CD4-positive, alpha-beta T cell treated with Interleukin-6 at 100 ng/mL for 8 hours (primary cell): ENCODE measurements around the gene C2CD5.
"Not testable (repeated sequence)": the region's sequence is repeated elsewhere in the genome, so short reads cannot be mapped to it uniquely, and the experiment has no call there.

Source experiments
- DNase-seq: peaks from one replicate; pipeline ENCODE4 v3.0.0-alpha.2; 2020; ENCODE audit warnings: mixed read lengths, low spot score

The C2CD5 gene, protein sequence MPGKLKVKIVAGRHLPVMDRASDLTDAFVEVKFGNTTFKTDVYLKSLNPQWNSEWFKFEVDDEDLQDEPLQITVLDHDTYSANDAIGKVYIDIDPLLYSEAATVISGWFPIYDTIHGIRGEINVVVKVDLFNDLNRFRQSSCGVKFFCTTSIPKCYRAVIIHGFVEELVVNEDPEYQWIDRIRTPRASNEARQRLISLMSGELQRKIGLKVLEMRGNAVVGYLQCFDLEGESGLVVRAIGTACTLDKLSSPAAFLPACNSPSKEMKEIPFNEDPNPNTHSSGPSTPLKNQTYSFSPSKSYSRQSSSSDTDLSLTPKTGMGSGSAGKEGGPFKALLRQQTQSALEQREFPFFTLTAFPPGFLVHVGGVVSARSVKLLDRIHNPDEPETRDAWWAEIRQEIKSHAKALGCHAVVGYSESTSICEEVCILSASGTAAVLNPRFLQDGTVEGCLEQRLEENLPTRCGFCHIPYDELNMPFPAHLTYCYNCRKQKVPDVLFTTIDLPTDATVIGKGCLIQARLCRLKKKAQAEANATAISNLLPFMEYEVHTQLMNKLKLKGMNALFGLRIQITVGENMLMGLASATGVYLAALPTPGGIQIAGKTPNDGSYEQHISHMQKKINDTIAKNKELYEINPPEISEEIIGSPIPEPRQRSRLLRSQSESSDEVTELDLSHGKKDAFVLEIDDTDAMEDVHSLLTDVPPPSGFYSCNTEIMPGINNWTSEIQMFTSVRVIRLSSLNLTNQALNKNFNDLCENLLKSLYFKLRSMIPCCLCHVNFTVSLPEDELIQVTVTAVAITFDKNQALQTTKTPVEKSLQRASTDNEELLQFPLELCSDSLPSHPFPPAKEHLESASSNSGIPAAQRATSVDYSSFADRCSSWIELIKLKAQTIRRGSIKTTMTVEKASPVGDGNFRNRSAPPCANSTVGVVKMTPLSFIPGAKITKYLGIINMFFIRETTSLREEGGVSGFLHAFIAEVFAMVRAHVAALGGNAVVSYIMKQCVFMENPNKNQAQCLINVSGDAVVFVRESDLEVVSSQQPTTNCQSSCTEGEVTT

DNA sequence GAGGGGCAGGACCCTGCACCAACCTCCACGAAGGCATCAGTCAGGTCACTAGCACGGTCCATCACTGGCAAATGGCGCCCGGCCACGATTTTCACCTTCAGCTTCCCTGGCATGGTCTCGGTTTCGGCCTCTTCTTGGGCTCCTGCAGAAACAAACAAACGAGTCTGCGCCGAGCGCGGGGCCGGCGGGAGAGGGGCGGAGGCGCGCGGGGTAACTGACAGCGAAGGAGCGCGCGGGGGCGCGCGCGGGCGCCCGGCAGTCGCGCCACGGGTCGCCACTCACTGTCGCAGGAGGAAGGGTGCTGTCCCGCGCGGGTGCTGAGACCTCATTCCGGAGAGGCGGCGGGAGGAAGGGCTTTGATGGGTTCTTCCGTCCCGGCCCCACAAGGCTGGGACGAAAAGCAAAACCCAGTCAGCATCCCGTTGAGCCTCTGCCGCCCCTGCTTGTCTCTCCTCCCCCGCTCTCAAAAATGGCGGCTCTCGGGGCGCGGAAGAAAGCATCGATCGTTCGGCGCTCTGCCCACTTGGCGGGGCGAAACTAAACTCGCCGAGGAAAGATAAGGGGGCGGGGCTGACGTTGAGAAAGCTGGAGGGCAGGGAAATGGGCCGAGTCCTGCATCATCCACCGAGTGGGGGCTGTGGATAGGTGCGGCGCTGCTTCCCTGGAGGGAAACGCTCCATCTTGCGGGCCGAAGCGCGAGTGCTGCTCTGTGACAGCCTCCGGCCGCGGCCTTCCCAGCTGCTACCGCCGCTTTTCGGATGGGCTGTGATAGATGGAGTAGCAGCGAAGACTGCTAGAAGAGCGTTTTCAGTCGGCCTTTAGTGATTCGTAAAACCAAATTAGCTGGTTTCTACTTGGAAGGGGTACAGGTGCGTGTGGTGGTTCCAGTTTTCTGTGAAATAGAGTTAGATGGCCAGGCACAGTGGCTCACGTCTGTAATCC, at the start of gene C2CD5:
Gene C2CD5 (minus strand): TSS at position 505 of the 942 bp plus-strand sequence. CDS start 392 bp downstream, at position 113.
- DNase-seq, result peak; percentile 94

DNA sequence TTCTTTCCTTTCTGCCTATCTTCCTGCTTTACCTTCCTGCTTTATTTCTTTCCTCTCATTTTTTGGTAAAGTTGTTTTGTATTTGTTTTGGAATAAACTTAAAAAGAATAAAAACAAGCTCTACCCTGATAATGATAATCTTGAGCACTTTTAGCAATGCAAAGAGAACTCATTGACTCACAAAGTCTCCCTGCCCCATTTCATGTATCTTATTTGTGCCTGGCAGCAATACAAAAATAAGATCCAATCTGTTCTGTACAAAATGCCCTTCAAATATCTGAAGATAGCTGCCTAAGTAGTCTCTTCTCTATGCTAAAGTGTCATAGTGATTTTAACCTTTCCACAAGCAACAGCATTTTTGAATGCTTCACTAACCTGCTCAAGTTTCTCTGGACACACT, 49.5 kb upstream of the C2CD5 start:
- no peak for DNase-seq

DNA sequence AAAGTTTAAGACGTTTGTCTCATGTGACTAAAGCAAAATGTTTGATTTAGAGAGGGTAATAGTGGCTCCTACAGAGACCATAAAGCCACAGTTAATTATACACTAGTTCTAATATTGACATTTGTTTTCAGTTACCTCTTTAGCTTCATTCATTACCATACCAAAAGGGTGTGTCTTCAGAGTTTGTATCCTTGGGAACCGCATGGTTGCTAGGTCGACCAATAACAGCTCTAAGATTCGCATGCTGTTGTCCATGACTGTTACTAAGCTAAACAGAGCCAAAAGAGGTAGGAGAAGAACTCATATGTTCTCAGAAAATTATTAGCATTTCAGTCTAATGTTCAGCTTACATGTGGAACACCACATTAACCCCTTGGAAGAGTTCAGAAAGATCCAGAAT, 44.5 kb upstream of the C2CD5 start:
- DNase-seq, result no peak

DNA sequence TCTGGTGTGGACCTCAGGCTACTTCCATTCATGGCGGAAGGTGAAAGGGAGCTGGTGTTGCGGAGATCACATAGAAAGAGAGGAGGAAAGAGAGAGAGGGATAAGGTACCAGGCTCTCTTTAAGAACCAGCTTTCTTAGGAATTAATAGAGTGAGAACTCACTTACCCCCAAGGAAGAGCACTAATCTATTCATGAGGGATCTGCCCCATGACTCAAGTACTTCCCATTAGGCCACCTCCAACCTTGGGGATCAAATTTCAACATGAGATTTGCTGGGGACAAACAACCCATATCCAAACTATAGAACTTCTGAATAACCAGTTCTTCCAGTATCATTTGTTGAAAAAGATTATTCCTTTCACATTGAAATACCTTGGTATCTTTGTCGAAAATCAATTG, 34.0 kb upstream of the C2CD5 start:
- DNase-seq, result no peak

DNA sequence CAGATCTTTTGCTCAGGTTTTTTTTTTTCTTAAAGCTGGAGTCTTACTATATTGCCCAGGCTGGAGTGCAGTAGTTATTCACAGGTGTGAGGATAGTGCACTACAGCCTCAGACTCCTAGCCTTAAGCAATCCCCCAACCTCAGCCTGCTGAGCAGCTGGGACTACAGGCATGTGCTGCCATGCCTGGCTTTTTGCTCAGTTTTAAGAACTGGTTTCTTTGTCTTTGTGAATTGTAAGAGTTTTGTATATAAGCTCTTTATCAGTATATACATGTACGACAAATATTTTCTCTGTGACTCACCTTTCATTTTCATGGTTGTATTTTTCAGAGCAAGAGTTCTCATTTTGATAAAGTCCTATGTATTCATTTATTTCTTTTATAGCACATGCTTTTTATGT, 33.3 kb upstream of the C2CD5 start:
- no peak for DNase-seq

DNA sequence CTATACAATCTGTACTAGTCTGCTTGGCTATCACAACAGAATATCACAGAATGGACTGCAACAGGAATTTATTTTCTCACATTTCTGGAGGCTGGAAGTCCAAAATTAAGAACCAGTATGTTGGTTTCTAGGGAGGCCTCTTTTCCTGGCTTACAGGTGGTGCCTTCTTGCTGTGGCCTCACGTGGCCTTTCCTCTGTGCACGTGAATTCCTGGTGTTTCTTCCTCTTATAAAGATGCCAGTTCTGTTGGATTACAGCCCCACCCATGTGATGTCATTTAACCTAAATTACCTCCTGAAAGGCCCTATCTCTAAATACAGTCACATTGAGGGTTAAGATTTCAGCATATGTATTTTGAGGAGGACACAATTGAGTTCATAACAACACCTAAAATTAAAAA, 32.1 kb upstream of the C2CD5 start:
- DNase-seq, result no peak

DNA sequence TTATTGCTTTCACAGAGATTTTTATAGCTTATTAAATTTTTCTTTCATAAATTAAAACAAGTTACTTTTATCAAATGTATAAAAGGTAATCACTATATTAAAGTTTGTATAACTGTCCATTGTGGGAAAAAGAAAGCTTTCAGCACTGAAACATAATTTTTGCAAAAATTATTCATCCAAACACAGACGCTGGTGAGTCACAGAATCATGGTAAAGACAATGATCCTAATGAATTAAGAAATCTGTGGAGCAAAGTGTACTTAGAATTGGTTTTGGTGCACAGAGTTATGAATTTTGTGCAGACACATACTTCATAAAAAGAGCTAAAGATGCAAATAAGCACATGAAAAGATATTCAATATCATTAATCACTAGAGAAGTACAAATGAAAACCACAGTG, 31.7 kb upstream of the C2CD5 start:
- DNase-seq, result no peak

DNA sequence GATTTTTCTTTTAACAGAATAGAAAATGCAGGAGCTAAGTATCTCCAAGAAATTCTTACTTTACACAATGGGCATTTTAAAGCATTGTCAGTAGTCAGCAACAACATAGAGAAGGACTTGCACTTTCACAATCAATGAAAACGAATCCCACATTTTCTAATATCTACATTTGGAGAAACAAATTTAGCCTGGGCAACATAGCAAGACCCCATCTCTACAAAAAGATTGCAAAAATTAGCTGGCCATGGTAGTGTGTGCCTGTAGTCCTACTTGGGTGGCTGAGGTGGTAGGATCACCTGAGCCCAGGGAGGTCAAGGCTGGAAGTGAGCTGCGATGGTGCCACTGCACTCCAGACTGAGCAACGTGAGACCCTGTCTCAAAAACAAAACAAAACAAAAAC, 30.6 kb upstream of the C2CD5 start:
- DNase-seq, result no peak

DNA sequence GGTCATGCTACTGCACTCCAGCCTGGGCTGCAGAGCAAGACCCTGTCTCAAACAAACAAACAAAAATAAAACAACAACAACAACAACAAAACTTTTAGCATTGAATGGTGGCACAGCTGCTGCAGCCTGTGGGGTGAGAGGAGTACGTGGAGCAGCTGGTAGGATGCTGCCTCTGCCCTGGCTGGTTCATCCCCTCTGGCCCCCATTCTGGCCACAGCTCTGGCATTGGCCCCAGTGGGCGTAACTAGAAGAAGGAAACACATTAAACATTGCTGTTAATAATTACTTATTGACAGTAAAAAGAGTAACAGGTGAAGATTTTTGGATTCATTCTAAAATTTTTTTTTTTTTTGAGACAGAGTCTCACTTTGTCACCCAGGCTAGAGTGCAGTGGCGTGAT, 28.8 kb upstream of the C2CD5 start:
- DNase-seq, result no peak

DNA sequence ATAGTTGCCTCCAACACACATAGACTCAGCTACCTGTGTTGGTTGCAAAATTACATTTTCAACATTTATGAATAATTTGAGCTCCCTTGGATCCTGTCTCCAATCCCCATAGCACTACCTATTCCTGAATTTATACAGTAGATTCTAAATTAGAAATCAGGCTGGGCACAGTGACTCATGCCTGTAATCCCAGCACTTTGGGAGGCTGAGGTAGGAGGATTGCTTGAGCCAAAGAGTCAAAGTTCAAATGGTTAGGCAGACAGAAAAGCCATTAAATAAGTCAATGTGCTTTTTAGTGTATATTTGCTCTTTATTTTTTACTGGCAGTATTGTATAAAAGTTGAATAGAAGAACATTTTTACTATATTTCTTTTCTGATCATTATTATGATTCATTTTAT, 24.9 kb upstream of the C2CD5 start:
- no peak for DNase-seq

DNA sequence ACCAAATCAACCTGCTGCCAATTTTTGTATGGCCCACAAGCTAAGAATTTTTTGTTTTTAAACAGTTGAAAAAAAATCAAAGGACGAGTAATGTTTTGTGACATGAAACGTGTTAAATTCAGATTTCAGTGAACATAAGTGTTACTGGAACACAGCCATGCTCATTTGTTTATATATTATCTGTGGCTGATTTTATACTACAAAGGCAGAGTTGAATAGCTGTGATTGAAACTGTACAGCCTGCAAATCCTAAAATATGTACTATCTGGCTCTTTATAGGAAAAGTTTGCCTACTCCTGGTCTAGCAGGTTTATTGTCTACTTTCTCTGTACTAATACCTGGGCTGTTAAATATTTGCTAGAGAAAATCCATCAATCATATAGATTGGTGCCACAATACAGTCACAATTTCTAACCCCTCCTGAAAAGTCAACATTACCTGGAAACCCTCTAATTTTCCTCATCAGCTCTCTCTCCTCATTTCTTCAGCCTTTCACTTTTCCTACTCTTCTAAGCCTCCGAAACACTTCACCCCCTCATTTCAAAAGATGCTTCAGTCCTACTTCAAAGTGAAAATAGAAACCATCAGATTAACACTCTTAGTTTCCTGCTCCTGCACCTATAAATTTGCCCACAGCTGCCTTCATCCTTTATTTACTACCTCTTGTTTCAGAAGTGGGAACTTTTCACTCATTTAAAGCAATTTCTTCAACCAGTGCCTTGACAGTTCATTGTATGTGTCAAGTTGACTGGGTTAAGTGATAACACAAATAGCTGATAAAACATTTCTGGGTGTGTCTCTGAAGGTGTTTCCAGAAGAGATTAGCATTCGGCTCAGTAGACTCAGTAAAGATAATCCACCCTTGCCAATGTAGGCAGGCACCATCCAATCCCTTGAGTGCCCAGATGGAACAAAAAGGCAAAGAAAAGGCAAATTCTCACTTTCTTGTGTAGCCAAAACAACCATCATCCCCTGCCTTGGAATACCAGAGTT, 18.0 kb upstream of the C2CD5 start:
- no peak for DNase-seq

DNA sequence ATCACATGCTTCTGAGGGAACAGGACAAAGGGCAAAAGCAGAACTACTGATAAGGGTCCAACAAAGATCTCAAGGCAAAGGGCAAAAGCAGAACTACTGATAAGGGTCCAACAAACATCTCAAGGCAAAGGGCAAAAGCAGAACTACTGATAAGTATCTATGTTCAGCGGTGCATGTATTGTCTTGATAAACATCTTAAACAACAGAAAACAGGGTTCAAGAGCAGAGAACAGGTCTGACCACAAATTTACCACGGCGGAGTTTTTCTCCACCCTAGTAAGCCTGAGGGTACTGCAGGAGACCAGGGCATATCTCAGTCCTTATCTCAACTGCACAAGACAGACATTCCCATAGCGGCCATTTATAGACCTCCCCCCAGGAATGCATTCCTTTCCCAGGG, 10.4 kb upstream of the C2CD5 start:
- not testable (repeated sequence) for DNase-seq

DNA sequence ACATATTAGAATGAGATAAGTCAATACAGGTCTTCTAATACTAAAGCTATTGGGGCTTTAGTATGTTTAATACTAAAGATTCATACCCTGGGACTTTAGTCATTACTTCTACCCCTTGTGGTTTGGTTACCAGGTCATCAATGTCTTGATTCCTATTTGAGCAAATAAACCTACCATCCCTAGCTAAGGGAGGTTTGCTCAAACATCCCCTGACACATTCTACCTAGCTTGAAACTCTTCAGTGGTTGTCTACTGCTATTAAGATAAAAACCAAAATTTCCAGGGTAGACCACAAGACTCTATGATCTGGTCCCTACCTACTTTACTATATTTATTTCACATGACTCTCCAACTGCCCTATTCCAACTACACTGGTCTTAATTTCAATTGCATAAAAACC, 7.3 kb upstream of the C2CD5 start:
- no peak for DNase-seq

DNA sequence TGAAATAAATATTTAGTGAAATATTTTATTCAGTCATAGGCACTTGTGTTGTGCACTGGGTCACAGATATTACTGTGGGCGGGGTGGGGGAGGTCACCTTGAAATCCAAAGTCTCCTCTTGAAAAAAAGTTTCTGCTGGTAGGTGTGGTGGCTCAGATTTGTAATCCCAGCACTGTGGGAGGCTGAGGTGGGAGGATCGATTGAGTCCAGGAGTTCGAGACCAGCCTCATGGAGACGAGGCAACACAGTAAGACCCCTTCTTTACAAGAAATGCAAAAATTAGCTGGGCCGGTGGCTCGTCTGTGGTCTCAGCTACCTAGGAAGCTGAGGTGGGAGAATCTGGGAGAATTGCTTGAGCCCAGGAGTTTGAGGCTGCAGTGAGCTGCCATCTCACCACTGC, 913 bp upstream of the C2CD5 start:
- DNase-seq, result no peak

DNA sequence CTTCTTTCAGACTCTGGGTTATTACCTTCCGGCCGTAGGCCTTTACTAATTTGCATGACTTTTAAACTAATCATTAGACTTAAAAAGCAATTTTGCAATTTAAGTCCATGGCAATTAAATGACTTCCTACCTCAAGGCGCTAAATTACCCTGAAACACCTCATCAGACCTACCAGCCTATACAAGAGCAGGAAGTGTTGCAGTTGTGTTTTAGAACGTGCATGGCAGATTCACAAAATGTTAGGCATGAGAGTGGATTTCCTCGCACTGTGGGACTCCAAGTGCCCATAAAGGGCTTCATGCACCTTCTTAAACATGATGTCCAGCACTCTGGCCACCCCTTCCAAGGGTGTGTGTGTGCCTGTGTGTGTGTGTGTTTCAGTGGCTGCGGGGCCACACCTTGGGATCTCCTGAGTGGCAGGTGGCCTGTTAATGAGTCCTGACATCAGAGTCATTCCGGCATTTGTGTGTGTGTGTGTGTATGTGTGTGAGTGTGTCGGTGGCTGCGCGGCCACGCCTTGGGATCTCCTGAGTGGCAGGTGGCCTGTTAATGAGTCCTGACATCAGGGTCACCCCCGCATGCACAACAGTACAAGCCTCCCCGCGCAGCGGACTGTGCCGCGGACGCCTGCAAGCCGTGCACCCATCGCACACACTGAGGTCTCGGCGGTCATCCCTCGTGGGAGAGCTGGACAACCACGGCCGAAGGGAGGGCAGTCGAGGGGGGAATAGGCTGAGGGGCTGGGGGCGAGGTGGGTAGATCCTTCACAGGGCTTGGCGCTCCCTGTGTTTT, 900 bp downstream of the C2CD5 start:
- DNase-seq, result peak; percentile 34

DNA sequence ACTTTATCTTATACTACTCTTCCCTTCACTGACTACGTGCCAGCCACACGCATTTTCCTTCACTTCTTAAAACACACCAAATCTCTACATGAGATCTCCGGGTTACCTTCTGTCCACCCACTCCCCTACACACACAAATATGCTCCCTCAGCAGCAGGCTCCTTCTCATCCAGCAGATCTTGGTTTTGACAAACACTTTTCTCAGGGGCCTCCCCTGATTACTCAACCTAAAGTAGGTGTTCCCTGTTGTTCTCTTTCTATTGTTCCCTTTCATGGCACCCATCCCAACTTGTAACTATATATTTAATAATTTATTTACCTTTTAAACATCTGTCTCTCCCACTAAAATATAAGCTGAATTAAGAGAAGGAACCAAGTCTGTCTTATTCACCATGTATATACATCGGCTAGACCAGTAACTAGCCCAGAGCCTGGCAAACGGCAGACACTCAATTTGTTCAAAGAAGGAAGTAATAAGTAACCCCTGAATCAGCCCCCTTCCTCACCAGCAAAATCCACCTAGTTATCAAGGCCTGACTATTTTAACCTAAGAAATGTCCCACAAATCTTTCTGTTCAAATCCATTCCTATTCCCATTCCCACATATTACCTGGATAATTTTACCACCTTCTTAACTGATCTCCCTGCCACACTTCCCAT, 2.7 kb downstream of the C2CD5 start:
- DNase-seq, result no peak

DNA sequence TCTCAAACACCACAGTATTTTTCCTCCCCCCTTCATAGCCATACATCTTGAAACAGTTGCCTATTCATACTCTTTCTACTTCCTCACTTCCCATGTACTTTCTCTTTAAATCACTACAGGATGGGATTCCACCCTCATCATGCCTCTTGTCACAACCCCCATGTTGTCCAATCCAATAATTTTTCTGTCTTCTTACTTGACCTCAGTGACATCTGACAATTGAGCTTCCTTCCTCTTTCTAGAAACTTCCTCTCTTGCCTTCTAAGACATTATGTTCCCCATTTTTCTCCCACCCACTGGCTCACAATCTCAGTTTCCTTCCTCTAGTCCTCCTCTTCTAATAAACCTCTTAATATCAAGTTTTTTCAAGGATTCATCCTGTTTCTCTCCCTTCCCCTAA, 5.3 kb downstream of the C2CD5 start:
- DNase-seq, result no peak

DNA sequence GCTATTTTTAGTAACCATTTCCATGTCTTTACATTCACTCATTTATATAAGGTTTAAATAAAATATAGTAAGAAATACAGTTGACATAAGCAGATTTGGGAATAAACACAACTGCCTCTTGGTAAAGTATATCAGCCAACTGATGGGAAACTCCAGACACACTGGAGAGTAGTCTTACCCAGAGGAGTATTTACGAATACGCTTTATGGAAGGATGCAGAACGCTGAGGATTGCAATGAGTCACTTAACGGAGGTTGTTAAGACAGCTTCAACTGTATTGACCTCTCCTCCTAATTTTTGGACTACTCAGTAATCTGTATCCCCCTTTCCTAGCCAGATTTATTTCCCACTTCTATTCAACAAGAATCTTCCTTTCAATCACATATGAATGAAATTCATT, 6.0 kb downstream of the C2CD5 start:
- no peak for DNase-seq

DNA sequence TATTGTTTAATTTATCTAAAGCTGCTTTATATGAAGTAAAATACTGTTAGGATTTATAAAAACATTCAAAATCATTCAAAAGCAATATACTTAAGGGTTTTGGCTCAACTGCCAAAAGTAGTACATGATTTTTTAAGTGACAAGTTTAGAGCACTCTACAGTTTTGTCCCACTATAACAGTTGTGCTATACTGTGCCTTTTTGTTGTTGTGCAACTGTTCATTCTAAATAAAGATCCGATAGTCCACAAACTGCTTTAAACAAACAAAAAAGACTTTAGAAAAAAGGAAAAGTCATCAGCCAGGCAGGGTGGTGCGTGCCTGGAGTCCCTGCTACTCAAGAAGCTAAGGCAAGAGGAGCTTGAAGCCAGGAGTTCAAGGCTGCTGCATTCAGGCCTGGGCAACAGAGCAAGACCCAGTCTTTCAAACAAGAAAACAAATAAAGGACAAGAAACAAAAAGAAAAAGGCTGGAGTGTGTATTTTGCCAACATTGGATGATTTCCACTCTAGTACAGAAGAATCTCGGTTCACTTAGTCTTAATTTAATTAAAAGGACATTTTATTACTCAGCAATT, 7.3 kb downstream of the C2CD5 start:
- no peak for DNase-seq
